GM13977 (cell line): ENCODE measurements around the gene NPAS4.
A peak's percentile ranks its signal among the peaks of the same experiment; 100 is the strongest.

ENCODE experiments used
- DNase-seq: peaks from one replicate; pipeline ENCODE4 v3.0.0; 2012; ENCODE audit warnings: low spot score
- CTCF ChIP-seq: IDR thresholded peaks from 2 replicates; pipeline ENCODE4 v1.5.1; 2012; ENCODE audit warnings: mild to moderate bottlenecking, control low read depth; ENCODE audit not compliant: insufficient read depth; ENCODE audit errors: extremely low read depth, missing control alignments
- in situ Hi-C: fragments of 300-500 bp; cut with MboI; formaldehyde crosslinking; loops from one replicate; pipeline ENCODE4 v1.12.0; 2022; ENCODE audit warnings: low sequenced_read_pairs, low pct_unique_long_range_greater_than_20kb, mixed read lengths, inconsistent platforms; ENCODE audit not compliant: unreplicated experiment

Gene NPAS4

GRCh38 chr11:66417000-66417399, 3.8 kb upstream of the NPAS4 start:
- in situ Hi-C loops = loop anchor here (25.0 kb wide), 1 partner anchor 270 kb away; the partner anchor contains the start of gene RBM4B
- DNase-seq = no peak
- TF ChIP-seq CTCF = no peak

- in situ Hi-C loops = loop anchor here (25.0 kb wide), 1 partner anchor 269 kb away; the partner anchor contains the start of gene RBM4B
- TF ChIP-seq CTCF = peak; percentile 24
- peak; percentile 74 for DNase-seq
These were observed 2.5 kb upstream of the NPAS4 start for GRCh38 chr11:66418168-66418985.

GRCh38 chr11:66418986-66419308, 1.9 kb upstream of the NPAS4 start:
- in situ Hi-C loops = loop anchor here (25.0 kb wide), 1 partner anchor 268 kb away; the partner anchor contains the start of gene RBM4B
- DNase-seq = no peak
- no peak for TF ChIP-seq CTCF

- DNase-seq = no peak
- no peak for TF ChIP-seq CTCF
- in situ Hi-C loops = loop anchor here (25.0 kb wide), 1 partner anchor 267 kb away; the partner anchor contains the start of gene RBM4B
These were observed 1.0 kb upstream of the NPAS4 start for GRCh38 chr11:66419825-66420224.

GRCh38 chr11:66421492-66422205, 814 bp downstream of the NPAS4 start:
- DNase-seq = peak; percentile 95
- TF ChIP-seq CTCF = no peak
- in situ Hi-C loops = loop anchor here (25.0 kb wide), 1 partner anchor 266 kb away; the partner anchor contains the start of gene RBM4B

- in situ Hi-C loops = no loop called here
- DNase-seq = no peak
- no peak for TF ChIP-seq CTCF
These were observed 5.5 kb downstream of the NPAS4 start for GRCh38 chr11:66426314-66426713.
